ENCODE measurements around the gene HDAC11.
"Not testable (repeated sequence)": the region's sequence is repeated elsewhere in the genome, so short reads cannot be mapped to it uniquely, and the experiment has no call there.

HDAC11 gene

GRCh38 chr3:13494463-13495350 lies 14.6 kb downstream of the HDAC11 start:
- DNase-seq: no peak

- no peak for DNase-seq
Measured at GRCh38 chr3:13495351-13495813, 15.3 kb downstream of the HDAC11 start.

- DNase-seq: no peak
Measured at GRCh38 chr3:13495921-13496723, 16.0 kb downstream of the HDAC11 start.

GRCh38 chr3:13496879-13497278 lies 16.8 kb downstream of the HDAC11 start:
- no peak for DNase-seq

GRCh38 chr3:13497386-13497785 lies 17.3 kb downstream of the HDAC11 start:
- no peak for DNase-seq

GRCh38 chr3:13498354-13499060 lies 18.4 kb downstream of the HDAC11 start:
- no peak for DNase-seq

- not testable (repeated sequence) for DNase-seq
Measured at GRCh38 chr3:13499246-13499645, 19.1 kb downstream of the HDAC11 start.

- DNase-seq: no peak
Measured at GRCh38 chr3:13500133-13500885, 20.2 kb downstream of the HDAC11 start.

GRCh38 chr3:13501056-13501455 lies 20.9 kb downstream of the HDAC11 start:
- DNase-seq: no peak

GRCh38 chr3:13501521-13501920 lies 21.4 kb downstream of the HDAC11 start:
- no peak for DNase-seq

GRCh38 chr3:13501958-13502790 lies 22.1 kb downstream of the HDAC11 start:
- DNase-seq: no peak

- no peak for DNase-seq
Measured at GRCh38 chr3:13502791-13503060, 22.6 kb downstream of the HDAC11 start.

GRCh38 chr3:13504161-13504831 lies 24.2 kb downstream of the HDAC11 start:
- no peak for DNase-seq

- DNase-seq: no peak
Measured at GRCh38 chr3:13505147-13506130, 25.3 kb downstream of the HDAC11 start.

GRCh38 chr3:13506239-13506638 lies 26.1 kb downstream of the HDAC11 start:
- DNase-seq: no peak

- DNase-seq: no peak
Measured at GRCh38 chr3:13506680-13507079, 26.6 kb downstream of the HDAC11 start.

GRCh38 chr3:13507247-13507569 lies 27.1 kb downstream of the HDAC11 start:
- DNase-seq: no peak

- DNase-seq: no peak
Measured at GRCh38 chr3:13507570-13508339, 27.6 kb downstream of the HDAC11 start.

- no peak for DNase-seq
Measured at GRCh38 chr3:13508496-13508895, 28.4 kb downstream of the HDAC11 start.

All from NCI-H1417 treated with DMSO at 0.1 percent for 48 hours (cell line).